HG03469 (cell line): Measurements from ENCODE around the gene TLCD3A.
"Not testable (repeated sequence)": the region's sequence is repeated elsewhere in the genome, so short reads cannot be mapped to it uniquely, and the experiment has no call there.

ENCODE experiments used
- ATAC-seq: cut with Tn5 transposase; IDR thresholded peaks from one replicate; pipeline ENCODE4 v1.9.1; 2021; ENCODE audit warnings: mild to moderate bottlenecking, moderate library complexity, moderate number of reproducible peaks; ENCODE audit not compliant: unreplicated experiment

Gene TLCD3A

GRCh38 chr17:732067-732901 is at the start of gene TLCD3A:
Gene TLCD3A, plus strand, starts transcription at chr17:732596. Its CDS starts 52 bp downstream, at chr17:732648.
- no peak for ATAC-seq

GRCh38 chr17:683040-683439 is 49.4 kb upstream of the TLCD3A start:
- ATAC-seq = no peak

GRCh38 chr17:683499-684254 is 48.7 kb upstream of the TLCD3A start:
- ATAC-seq = no peak

- no peak for ATAC-seq
Observed at GRCh38 chr17:685006-685405, 47.4 kb upstream of the TLCD3A start.

GRCh38 chr17:688100-688989 is 44.1 kb upstream of the TLCD3A start:
- ATAC-seq = no peak

GRCh38 chr17:689556-690275 is 42.7 kb upstream of the TLCD3A start:
- no peak for ATAC-seq

- ATAC-seq = no peak
Observed at GRCh38 chr17:690361-690760, 42.0 kb upstream of the TLCD3A start.

- ATAC-seq = no peak
Observed at GRCh38 chr17:691423-691822, 41.0 kb upstream of the TLCD3A start.

- ATAC-seq = no peak
Observed at GRCh38 chr17:692116-692515, 40.3 kb upstream of the TLCD3A start.

- no peak for ATAC-seq
Observed at GRCh38 chr17:693791-694638, 38.4 kb upstream of the TLCD3A start.

GRCh38 chr17:696369-696768 is 36.0 kb upstream of the TLCD3A start:
- ATAC-seq = no peak

- no peak for ATAC-seq
Observed at GRCh38 chr17:697682-698081, 34.7 kb upstream of the TLCD3A start.

GRCh38 chr17:698096-698495 is 34.3 kb upstream of the TLCD3A start:
- ATAC-seq = not testable (repeated sequence)

GRCh38 chr17:699345-699744 is 33.1 kb upstream of the TLCD3A start:
- ATAC-seq = no peak

- no peak for ATAC-seq
Observed at GRCh38 chr17:700504-701094, 31.8 kb upstream of the TLCD3A start.

GRCh38 chr17:703081-703875 is 29.1 kb upstream of the TLCD3A start:
- ATAC-seq = no peak

GRCh38 chr17:704111-704864 is 28.1 kb upstream of the TLCD3A start:
- ATAC-seq = no peak

GRCh38 chr17:705011-705410 is 27.4 kb upstream of the TLCD3A start:
- ATAC-seq = no peak
